ENCODE results near the gene CDH13.

The CDH13 gene

DNA sequence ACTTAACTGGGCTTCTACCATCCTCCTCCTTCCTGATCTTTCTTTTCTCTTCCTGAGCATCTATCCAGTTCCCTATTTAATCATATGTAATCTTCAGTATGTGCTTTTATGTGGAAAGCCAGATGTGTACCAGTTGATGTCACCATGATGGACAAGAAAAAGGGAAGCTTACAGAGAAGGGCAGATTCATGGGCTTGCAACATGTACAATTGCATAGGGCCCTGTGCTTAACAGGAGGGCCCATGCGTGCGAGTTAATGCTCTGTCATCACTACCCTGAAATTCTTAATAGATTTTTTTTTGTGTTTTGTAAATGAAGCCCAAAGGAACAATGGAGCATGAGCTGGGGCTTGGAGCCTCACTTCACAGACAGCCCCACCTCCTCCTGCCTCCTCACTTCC, 124.3 kb downstream of the CDH13 start:
- DNase-seq: no peak

DNA sequence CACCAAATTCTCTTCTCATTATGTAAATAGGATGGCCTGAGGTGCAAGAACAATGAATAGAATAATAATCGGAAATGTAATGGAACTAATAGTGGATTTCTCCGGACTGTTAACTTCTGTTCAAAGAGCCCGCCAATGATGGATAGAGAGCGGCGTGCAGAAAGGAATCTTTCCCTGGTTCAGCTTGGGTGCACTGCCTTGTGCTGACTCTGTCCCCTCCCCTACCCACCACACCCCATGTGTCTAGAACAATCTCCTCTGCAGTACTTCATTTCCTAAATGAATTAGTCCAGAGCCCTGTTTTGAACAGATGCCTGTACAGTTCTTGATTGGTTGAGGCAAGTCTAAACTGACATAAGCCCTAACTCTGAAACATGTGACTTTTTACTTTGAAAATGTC, 125.4 kb downstream of the CDH13 start:
- DNase-seq: no peak

DNA sequence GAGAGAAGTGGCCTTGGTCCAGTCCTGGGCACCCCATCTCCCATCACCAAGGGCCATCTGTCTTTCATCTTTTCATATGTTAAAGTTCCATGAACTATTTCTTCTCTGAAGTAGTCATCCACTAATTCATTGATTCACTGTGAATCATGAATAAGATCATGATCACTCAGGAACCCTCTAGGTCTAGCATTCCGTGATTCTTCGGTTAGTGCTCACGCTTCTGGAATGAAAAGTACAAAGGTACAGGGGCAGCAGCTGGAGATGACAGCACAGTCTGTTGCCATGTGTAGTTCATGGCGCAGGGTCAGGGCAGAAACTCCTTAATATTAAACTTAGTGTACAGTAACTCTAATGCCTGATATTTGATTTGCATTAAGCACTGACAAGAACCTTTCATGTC, 127.1 kb downstream of the CDH13 start:
- DNase-seq: no peak

DNA sequence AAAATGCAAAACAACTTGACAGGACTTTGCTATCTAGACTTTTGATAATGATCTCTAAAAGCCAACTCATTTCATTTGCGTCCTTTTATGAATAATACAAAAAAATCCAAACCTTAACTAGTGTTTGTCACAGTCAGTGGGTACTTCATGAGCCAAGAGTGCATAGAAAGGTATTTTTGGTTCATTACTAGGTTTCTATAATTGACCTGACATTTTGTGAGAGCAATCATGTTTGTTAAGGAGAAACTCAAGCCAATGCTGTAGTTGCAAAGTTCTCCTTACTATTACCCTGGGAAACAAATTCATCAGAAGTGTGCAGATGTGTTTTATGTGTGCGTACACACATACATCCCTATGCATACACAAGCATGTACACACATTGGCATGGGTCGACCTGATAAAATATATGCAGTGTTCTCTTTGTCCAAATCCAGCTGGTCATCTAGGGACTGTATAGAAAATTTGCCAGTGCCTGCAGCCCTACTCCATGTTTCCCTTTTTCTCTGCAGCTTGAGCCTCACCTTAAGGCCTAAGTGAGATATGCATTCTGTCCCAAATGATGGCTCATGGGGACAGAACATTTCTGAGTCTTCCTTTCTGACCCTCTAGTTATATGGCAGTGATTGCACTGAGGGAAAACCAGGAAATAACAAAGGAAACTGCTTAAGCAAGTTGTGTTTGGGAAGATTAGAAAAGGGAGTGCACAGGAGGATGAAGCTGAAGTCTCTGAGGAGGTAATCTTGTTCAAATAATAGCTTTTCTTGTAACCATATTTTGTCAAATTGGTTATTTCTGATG, 128.1 kb downstream of the CDH13 start:
- DNase-seq: no peak

DNA sequence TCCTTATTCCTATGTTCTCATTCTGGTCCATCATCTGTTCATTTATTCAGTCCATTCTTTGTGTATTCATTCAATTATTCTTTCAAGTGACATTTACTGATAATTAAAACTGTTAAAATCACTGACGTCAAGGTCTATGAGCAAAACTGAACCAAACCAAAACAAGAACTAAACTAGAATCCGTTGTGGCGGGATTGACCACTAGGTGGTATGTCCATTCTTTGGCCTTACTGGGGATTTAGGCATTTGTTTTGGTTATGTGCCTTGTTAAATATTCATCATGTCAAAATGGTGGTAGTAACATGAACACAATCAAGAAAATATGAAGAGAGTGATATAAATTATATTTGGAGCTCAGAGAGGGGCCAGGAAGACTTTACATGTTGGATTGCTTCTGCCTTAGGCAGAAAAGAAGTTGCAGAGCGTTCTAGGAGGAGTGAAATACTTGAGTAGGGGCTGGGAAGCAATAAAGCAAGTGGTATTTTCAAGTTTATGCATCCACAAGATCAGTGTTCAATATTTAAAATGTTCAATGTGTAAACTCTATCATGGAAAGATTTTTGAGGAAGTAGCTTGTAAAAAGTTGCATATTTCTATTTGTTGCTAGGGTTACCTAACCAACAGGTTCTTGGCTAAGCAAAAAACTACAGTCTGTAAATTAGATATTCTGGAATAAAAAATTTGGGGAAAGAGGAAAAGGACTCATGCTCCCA, 129.0 kb downstream of the CDH13 start:
- no peak for DNase-seq

DNA sequence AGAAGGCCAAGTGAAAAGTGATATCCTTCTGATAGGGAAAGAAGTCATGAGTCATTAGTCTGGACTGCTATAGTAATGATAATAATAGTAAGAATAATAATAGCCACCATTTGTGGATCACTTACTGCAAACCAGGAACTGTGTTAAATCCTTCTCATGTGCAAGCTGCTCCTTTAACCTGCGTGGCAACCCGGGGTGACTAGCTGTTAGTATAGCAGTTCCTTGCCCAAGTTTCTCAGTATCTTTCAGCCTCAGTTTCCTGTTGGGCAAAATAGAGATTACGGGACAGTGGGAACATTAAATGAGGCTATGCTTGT, 129.5 kb downstream of the CDH13 start:
- DNase-seq: no peak

DNA sequence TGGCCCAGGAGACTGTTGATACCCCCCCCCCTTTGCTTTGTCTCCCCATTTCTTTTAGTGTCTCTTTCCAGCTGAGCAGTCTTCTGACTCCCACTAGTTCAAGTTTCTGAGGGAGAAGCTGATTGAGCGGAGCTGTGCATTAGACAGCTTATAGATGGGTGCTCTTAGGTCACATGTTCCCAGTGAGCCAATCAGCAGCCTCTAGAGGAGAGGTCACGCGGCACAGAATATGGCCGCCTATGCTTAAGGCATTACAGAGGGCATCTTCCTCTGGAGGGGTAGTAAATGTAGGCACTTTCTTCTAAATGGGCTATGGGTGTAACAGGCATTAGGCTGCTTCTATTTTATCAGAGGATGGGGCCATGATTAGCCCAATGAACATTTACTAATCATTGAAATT, 131.6 kb downstream of the CDH13 start:
- no peak for DNase-seq

DNA sequence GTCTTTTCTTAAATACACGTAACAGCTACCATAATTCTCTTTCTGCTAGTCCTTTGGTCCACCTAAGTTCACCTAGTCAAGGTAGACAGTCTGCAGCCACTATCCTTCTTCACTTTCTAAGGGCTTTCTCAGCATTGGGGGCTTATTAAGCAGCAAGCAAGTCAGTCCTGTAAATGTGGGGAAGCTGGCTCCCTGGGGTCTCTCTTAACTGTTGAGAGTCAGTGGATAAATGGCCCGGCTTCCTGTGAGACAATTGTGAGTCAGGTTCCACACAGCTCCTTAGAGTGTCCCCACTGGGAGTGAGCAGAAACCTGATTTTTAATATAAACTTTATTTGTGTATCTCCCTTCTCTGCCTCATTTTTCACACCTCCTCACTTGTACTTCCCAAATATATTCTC, 132.1 kb downstream of the CDH13 start:
- DNase-seq: no peak

DNA sequence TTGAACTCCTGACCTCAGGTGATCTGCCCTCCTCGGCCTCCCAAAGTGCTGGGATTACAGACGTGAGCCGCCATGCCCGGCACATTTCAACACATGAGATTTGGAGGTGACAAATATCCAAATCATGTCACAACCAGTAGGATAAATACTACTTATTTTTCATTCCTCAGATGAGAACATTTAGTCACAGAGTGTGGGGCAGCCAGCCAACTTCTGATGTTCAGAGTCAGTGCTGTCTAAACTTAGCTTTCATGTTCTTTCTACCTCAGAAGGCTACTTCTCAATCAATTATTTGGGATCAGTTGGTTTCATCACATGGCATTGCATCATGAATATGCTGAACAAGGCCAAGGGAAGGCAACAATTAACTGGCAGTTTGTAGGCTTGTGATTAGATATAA, 134.5 kb downstream of the CDH13 start:
- DNase-seq: no peak

DNA sequence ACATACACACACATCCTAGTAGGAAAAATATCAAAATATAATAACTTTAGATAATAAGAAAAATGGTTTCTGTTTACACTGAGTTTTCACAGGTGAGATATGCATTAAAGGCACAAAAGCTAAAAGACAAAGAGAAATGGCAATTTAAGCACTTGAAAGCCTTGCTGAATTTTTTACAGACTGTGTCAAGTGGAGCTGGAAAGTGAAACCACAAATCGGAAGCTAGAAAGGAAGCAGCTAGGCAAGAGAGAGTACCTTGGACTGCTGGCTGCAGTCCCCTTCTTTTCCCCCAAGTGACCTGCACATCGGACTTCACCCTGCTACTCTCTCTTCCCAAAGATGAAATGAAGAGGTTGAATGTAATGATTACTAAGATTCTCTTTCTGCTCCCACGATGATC, 135.1 kb downstream of the CDH13 start:
- no peak for DNase-seq

DNA sequence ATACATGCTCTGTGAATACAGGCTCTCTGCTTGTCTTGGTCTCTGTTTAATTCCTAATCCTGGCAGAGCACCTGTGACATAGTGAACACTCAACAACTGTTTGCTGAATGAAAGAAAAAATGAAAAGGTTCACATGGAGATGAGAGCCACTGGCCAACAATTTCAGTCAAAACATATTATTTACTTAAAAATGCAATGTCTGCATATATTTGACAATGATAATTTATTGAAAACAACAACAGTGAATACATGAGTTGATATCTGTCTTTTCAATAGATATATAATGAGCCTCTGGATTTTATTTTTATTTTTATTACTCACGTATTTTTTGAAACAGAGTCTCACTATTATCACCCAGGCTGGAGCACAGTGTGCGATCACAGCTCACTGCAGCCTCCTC, 136.6 kb downstream of the CDH13 start:
- no peak for DNase-seq

DNA sequence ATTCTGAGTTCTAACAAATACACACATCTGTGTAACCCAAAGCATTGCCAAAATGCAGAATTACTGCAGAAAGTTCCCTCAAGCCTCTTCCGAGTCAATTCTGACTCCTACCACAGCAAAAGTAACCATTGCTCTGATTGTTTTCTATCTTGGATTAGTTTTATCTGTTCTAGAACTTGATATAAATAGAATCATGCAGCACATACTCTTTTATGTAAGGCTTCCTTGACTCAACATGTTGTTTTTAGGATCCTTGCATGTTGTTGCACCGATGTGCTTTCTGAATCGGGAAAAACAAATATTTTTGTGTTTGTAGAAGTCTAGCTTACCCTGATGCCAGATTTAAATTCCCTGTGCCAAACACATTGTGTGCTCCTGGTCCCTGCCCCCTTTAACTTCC, 140.4 kb downstream of the CDH13 start:
- DNase-seq: no peak

DNA sequence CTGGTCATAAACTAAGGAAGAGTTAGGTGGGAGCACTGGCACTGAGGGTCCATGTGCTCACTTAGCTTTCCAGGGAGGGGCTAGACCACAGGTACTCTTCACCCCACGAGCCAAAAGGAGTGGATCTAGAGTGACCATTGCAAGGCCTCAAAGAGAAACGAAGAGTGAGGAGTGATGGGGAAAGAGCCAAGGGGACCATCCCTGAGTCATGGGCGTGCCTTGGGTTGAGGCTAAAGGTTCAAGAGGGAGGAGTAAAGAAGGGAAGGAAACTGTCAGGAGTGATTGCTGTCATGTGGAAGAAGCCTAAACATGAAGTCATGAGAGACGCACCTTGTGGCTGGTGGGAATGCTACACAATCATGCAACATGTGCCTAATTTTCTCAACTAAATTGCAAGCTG, 141.0 kb downstream of the CDH13 start:
- no peak for DNase-seq

DNA sequence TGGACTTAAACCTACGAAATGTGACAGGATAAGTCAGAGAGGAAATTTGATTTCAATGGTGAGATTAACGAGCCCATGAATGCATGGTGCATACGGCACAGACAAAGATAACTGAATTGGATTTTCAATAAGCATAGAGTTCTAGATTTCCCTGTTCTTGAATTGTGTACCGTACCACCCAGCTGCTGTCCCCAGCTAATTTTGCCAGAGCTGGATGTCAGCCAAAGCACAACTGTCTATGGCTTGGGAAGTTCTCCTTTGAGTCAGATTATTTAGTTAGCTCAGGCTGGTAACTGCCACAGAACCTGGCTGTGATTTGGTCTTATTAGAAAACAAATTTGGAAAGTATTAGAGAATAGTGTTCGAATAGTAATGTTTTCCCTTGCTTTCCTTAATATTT, 143.1 kb downstream of the CDH13 start:
- no peak for DNase-seq

DNA sequence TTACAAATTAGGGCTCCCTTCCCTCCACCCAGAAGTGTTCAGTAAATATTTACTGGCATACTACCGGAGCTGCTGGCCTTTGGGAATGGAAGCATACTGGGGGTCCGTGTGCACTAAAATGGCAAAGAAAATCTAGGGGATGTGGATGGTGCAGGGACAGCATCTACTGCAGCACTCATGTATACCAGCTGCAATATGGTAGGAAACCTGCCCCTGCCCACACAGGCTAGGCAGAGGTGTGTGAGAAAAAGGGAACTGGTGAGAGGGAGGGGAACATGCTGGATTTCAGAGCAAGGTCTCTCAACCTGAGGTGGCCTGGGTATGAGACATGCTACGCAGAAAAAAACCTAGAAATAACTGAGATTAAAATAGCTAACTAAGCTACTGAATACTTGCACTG, 145.4 kb downstream of the CDH13 start:
- no peak for DNase-seq

DNA sequence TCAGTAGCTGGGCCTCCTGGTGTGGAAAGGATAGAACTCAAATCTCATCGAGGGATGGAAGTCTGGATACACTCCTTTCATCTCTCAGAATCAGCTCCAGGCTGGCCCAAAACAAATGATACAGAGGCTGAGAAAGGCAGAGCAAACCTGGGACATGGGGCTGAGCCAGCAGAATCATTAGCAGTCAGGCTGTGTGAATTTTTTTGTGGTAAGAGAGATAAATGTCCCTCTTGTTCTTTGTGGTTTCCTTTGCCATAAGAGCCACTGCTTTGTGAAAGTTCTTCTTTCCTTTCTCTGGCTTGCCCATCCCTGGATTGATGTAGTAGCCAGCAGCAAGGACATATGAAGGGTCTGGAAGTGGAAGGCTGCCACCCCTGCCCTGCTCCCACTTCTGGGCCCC, 146.2 kb downstream of the CDH13 start:
- DNase-seq: no peak

DNA sequence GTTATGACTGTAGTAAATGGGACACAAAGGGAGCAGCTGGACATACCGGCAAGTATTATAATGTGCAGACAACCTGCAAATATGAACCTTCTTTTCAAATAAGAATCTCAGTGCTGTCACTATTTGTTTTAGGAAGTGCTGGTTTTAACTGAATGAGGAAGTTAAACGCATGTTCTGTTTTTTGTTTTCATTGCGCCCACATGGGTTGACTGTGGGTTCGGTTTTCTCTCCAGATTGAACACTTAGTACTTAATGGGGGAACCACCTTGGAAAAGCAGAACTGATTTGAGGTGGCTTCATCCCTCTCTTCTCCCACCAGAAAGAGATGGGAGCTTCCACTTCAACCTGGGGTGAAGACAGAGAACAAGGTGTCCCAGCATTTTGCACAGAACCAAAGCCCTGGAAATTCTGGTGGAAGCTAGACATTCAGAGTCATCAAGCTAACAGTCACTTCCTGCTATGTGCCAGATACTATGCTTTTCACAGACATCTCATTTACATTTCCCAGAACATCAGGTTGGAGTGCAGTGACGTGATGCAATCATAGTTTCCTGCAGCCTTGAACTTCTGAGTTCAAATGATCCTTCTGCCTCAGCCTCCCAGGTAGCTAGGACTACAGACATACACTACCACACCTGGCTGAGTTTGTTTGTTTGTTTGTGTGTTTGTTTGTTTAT, 149.8 kb downstream of the CDH13 start:
- no peak for DNase-seq

DNA sequence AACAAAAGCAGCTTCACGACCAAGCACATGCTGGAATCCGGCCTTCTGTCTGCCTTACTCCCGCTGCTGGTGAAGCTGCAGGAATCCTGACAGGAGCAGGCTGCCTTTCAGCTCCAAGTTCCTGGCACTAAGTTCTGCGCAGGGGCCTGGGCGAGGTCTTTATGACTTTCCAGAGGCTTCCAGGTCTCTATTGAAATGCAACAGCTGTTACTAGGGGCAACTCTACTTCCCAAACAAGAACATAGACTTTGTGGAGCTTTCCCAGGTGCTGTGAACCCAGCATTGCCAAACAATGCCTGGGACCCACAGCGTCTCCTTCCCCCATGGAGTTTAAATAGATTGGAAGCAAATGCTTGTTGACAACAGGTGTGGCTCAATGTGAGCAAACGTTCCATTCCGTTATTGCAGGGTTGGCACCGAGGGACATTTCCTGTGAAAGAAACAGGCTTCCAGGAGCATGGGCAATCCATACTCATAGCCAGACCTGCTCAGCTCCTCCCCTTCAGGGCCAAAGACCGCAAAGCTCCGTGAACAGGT, 156.0 kb downstream of the CDH13 start:
- DNase-seq: no peak

DNA sequence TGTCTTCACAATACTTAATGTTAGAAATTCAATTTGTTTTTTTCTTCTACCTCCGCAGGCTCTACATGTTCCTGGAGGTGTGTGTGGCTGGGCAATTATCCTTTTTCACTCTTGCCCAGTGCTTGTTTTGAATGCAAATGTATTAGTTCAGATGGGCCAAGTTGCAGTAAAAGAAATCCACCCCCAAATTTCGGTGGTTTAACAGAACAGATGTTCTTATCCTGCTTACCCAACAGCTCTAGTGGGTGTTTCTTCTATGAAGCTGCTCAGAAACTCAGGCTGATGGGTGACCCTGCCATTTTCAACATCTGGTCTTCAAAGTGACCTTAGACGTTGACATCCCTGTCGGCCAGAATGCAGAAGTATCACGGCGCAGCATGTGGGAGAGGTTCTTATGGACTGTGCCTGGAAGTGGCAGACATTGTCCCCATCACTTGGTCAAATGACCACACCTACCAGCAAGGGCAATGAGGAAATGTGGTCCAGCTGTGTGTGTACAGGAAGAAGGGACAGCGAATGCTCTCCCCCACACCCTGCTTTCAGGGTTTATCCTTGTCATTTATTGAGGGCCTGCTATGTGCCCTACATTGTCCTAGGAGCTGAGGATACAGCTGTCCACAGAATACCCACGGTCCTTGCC, 157.3 kb downstream of the CDH13 start:
- no peak for DNase-seq

DNA sequence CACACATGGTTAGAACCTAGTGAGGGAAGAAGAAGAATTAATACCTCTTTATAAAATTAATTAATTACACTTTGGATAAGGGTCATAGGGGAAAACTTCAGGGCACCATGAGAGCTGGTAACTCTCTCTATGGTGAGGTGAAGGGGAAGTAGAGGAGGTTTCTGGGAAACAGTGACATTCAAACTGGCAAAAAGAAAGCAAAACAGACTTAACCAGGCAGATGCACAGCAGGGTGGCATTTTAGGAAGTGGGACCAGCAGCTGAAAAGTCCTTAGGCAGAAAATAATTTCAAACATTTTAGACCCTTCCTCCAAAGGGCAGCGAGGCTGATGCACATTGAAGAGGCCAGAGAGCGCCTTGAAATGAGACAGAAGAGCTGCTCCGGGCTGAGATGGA, 157.8 kb downstream of the CDH13 start:
- no peak for DNase-seq

DNA sequence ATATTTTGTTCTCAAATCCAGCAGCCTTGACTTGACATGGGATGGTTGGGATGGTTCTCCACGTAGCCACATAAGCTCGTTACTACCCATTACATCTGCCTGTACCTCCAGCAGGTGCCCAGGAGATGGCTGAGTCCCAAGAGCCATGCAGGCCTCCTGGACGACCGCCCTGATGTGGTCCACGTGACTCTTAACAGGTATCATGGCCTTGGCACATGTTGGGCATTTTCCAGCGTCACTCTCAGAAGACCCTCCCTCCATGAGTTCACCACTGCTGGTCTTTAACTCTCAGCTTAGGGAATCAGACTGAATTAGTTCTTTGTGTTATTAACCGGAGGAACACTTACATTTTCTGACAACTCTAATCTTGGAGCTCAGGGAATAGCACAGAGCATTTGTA, 161.5 kb downstream of the CDH13 start:
- DNase-seq: no peak

DNA sequence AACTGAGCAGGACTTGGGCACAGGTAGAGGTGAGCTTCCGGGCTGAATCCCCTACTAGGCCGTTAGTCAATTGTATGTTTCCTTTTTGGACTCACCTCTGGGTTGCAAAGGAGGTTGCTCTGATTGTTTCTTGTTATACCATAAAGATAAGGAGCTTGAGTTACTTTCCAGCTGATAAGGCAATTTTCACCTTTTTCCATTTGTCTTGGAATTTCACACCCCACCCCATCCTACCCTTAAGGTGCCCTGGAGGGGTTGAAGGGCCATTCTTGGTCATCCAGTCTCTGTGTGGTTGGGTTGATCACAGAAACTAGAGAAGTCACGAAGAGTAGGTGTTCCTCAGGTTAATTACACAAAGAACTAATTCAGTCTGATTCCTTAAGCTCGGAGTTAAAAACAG, 162.2 kb downstream of the CDH13 start:
- no peak for DNase-seq

DNA sequence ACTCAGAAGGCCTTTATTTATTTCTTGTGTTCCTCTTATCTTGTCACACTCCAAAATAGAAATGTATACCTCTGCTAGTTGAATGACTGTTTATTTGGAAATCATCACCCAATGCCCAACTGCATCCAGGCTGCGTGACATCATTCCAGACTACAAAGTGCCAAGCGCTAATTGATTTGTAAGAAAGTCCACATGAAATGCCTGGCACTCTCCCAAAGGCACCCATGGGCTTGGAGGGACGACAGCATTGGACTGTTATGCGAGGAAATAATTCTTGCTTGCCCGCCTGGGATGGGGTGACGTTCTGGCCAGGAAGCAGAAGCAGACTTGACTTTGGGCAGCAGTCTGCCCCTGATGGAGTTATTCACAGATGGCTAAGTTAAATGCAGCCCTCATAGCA, 165.9 kb downstream of the CDH13 start:
- no peak for DNase-seq
